ENCODE data around the gene MGST1. TPM values are rescaled to one million over a fixed set of nuclear protein-coding genes. Genes with fewer than 3 reads are reported as not detected.

The MGST1 gene
- not detected in 2 replicates for total RNA-seq (2014; rRNA removed; shearing (Covaris generic); ENCODE audit: low replicate concordance)

GRCh38 chr12:16347391-16348298 lies at the start of gene MGST1:
TSS of gene MGST1 (plus strand) at chr12:16347645. CDS start at chr12:16354253, 6,608 bp downstream.
- H3K4me1 ChIP-seq (ENCODE audit: low read length), result peaks cover 8% of the 10 kb centered on the region; the same call in 1 of the 2 replicates
- H2AFZ ChIP-seq (ENCODE audit: low read length), result no peak within 1 kb of the TSS
- no peaks in the 10 kb centered on the region for H3K79me2 ChIP-seq (ENCODE audit: low read length)
- H3K27me3 ChIP-seq (ENCODE audit: low read length), result no peaks in the 10 kb centered on the region
- no peaks in the 10 kb centered on the region for H3K36me3 ChIP-seq (ENCODE audit: insufficient read depth, low read length)
- H3K4me2 ChIP-seq (ENCODE audit: low read depth, low read length, poor library complexity, severe bottlenecking), result no peak within 1 kb of the TSS
- DNase-seq, result no peak
- no peaks in the 10 kb centered on the region for H3K9me3 ChIP-seq (ENCODE audit: low read length)
- H3K9me2 ChIP-seq (replicated peaks; ENCODE audit: insufficient read depth, low read length), result no peaks in the 10 kb centered on the region
- H3K4me3 ChIP-seq (ENCODE audit: low read length), result no peak within 1 kb of the TSS
- no peaks in the 10 kb centered on the region for H4K20me1 ChIP-seq (ENCODE audit: insufficient read depth, low read depth, low read length)
- no peak within 1 kb of the TSS for H3K9ac ChIP-seq (ENCODE audit: low read length)
- H3K27ac ChIP-seq (ENCODE audit: low read length), result no peak within 1 kb of the TSS

GRCh38 chr12:16299403-16299802 lies 48.0 kb upstream of the MGST1 start:
- DNase-seq, result no peak
- Histone ChIP-seq H3K4me2 (ENCODE audit: low read depth, low read length, poor library complexity, severe bottlenecking) (no peak overlapping the region), H2AFZ (ENCODE audit: low read length) (no peak overlapping the region), H3K9me3 (ENCODE audit: low read length) (no peaks in the 10 kb centered on the region), H3K4me1 (ENCODE audit: low read length) (no peaks in the 10 kb centered on the region), H4K20me1 (ENCODE audit: insufficient read depth, low read depth, low read length) (no peaks in the 10 kb centered on the region), H3K4me3 (ENCODE audit: low read length) (no peak overlapping the region), H3K9me2 (replicated peaks; ENCODE audit: insufficient read depth, low read length) (no peaks in the 10 kb centered on the region), H3K9ac (ENCODE audit: low read length) (no peak overlapping the region), H3K79me2 (ENCODE audit: low read length) (no peaks in the 10 kb centered on the region), H3K27me3 (ENCODE audit: low read length) (no peaks in the 10 kb centered on the region), H3K27ac (ENCODE audit: low read length) (no peak overlapping the region), H3K36me3 (ENCODE audit: insufficient read depth, low read length) (no peaks in the 10 kb centered on the region)

- H3K9me3 ChIP-seq (ENCODE audit: low read length), result no peaks in the 10 kb centered on the region
- H3K36me3 ChIP-seq (ENCODE audit: insufficient read depth, low read length), result no peaks in the 10 kb centered on the region
- no peak overlapping the region for H3K9ac ChIP-seq (ENCODE audit: low read length)
- no peak overlapping the region for H3K27ac ChIP-seq (ENCODE audit: low read length)
- H3K4me3 ChIP-seq (ENCODE audit: low read length), result no peak overlapping the region
- H3K27me3 ChIP-seq (ENCODE audit: low read length), result no peaks in the 10 kb centered on the region
- H2AFZ ChIP-seq (ENCODE audit: low read length), result no peak overlapping the region
- 0 out of 2 replicates have a peak, but pooled peaks cover under 1% of the 10 kb centered on the region for H3K9me2 ChIP-seq (replicated peaks; ENCODE audit: insufficient read depth, low read length)
- no peak overlapping the region for H3K4me2 ChIP-seq (ENCODE audit: low read depth, low read length, poor library complexity, severe bottlenecking)
- H3K79me2 ChIP-seq (ENCODE audit: low read length), result no peaks in the 10 kb centered on the region
- DNase-seq, result no peak
- no peaks in the 10 kb centered on the region for H4K20me1 ChIP-seq (ENCODE audit: insufficient read depth, low read depth, low read length)
- H3K4me1 ChIP-seq (ENCODE audit: low read length), result no peaks in the 10 kb centered on the region
Measured at GRCh38 chr12:16300122-16300521, 47.3 kb upstream of the MGST1 start.

GRCh38 chr12:16300736-16301135 lies 46.7 kb upstream of the MGST1 start:
- no peaks in the 10 kb centered on the region for H3K79me2 ChIP-seq (ENCODE audit: low read length)
- no peak overlapping the region for H3K9ac ChIP-seq (ENCODE audit: low read length)
- H3K27ac ChIP-seq (ENCODE audit: low read length), result no peak overlapping the region
- H2AFZ ChIP-seq (ENCODE audit: low read length), result no peak overlapping the region
- no peak overlapping the region for H3K4me2 ChIP-seq (ENCODE audit: low read depth, low read length, poor library complexity, severe bottlenecking)
- H3K4me1 ChIP-seq (ENCODE audit: low read length), result no peaks in the 10 kb centered on the region
- no peaks in the 10 kb centered on the region for H3K36me3 ChIP-seq (ENCODE audit: insufficient read depth, low read length)
- DNase-seq, result no peak
- H3K4me3 ChIP-seq (ENCODE audit: low read length), result no peak overlapping the region
- no peaks in the 10 kb centered on the region for H3K27me3 ChIP-seq (ENCODE audit: low read length)
- 0 out of 2 replicates have a peak, but pooled peaks cover 3% of the 10 kb centered on the region for H3K9me2 ChIP-seq (replicated peaks; ENCODE audit: insufficient read depth, low read length)
- no peaks in the 10 kb centered on the region for H3K9me3 ChIP-seq (ENCODE audit: low read length)
- no peaks in the 10 kb centered on the region for H4K20me1 ChIP-seq (ENCODE audit: insufficient read depth, low read depth, low read length)

- Histone ChIP-seq H3K27ac (ENCODE audit: low read length) (no peak overlapping the region), H3K4me1 (ENCODE audit: low read length) (no peaks in the 10 kb centered on the region), H3K9me2 (replicated peaks; ENCODE audit: insufficient read depth, low read length) (0 out of 2 replicates have a peak, but pooled peaks cover 3% of the 10 kb centered on the region), H3K4me3 (ENCODE audit: low read length) (no peak overlapping the region), H4K20me1 (ENCODE audit: insufficient read depth, low read depth, low read length) (no peaks in the 10 kb centered on the region), H3K9me3 (ENCODE audit: low read length) (peaks cover under 1% of the 10 kb centered on the region; the same call in 1 of the 2 replicates), H3K79me2 (ENCODE audit: low read length) (no peaks in the 10 kb centered on the region), H3K4me2 (ENCODE audit: low read depth, low read length, poor library complexity, severe bottlenecking) (no peak overlapping the region), H3K36me3 (ENCODE audit: insufficient read depth, low read length) (no peaks in the 10 kb centered on the region), H3K27me3 (ENCODE audit: low read length) (no peaks in the 10 kb centered on the region), H2AFZ (ENCODE audit: low read length) (no peak overlapping the region), H3K9ac (ENCODE audit: low read length) (no peak overlapping the region)
- no peak for DNase-seq
Measured at GRCh38 chr12:16303939-16304338, 43.5 kb upstream of the MGST1 start.

GRCh38 chr12:16307856-16308475 lies 39.5 kb upstream of the MGST1 start:
- Histone ChIP-seq H3K27me3 (ENCODE audit: low read length) (no peaks in the 10 kb centered on the region), H3K27ac (ENCODE audit: low read length) (no peak overlapping the region), H3K79me2 (ENCODE audit: low read length) (no peaks in the 10 kb centered on the region), H3K9me2 (replicated peaks; ENCODE audit: insufficient read depth, low read length) (0 out of 2 replicates have a peak, but pooled peaks cover 3% of the 10 kb centered on the region), H3K36me3 (ENCODE audit: insufficient read depth, low read length) (no peaks in the 10 kb centered on the region), H3K4me3 (ENCODE audit: low read length) (no peak overlapping the region), H3K9ac (ENCODE audit: low read length) (no peak overlapping the region), H3K9me3 (ENCODE audit: low read length) (peaks cover 5% of the 10 kb centered on the region; the same call in 1 of the 2 replicates), H3K4me1 (ENCODE audit: low read length) (no peaks in the 10 kb centered on the region), H4K20me1 (ENCODE audit: insufficient read depth, low read depth, low read length) (no peaks in the 10 kb centered on the region), H3K4me2 (ENCODE audit: low read depth, low read length, poor library complexity, severe bottlenecking) (no peak overlapping the region), H2AFZ (ENCODE audit: low read length) (no peak overlapping the region)
- DNase-seq, result no peak

GRCh38 chr12:16310934-16311333 lies 36.5 kb upstream of the MGST1 start:
- Histone ChIP-seq H3K9me2 (replicated peaks; ENCODE audit: insufficient read depth, low read length) (no peaks in the 10 kb centered on the region; the same call in 1 of the 2 replicates), H3K9ac (ENCODE audit: low read length) (no peak overlapping the region), H3K9me3 (ENCODE audit: low read length) (peaks cover 5% of the 10 kb centered on the region; the same call in 1 of the 2 replicates), H3K27me3 (ENCODE audit: low read length) (0 out of 2 replicates have a peak, but pooled peaks cover 2% of the 10 kb centered on the region), H4K20me1 (ENCODE audit: insufficient read depth, low read depth, low read length) (no peaks in the 10 kb centered on the region), H2AFZ (ENCODE audit: low read length) (no peak overlapping the region), H3K79me2 (ENCODE audit: low read length) (no peaks in the 10 kb centered on the region), H3K4me2 (ENCODE audit: low read depth, low read length, poor library complexity, severe bottlenecking) (no peak overlapping the region), H3K36me3 (ENCODE audit: insufficient read depth, low read length) (no peaks in the 10 kb centered on the region), H3K27ac (ENCODE audit: low read length) (no peak overlapping the region), H3K4me3 (ENCODE audit: low read length) (no peak overlapping the region), H3K4me1 (ENCODE audit: low read length) (no peaks in the 10 kb centered on the region)
- no peak for DNase-seq

GRCh38 chr12:16323010-16323409 lies 24.4 kb upstream of the MGST1 start:
- DNase-seq, result no peak

More at GRCh38 chr12:16323010-16323409, 24.4 kb upstream of the MGST1 start:
- Histone ChIP-seq H3K27me3 (ENCODE audit: low read length) (no peaks in the 10 kb centered on the region), H3K4me3 (ENCODE audit: low read length) (no peak overlapping the region), H2AFZ (ENCODE audit: low read length) (no peak overlapping the region), H3K27ac (ENCODE audit: low read length) (no peak overlapping the region), H3K9me2 (replicated peaks; ENCODE audit: insufficient read depth, low read length) (no peaks in the 10 kb centered on the region), H4K20me1 (ENCODE audit: insufficient read depth, low read depth, low read length) (no peaks in the 10 kb centered on the region), H3K9ac (ENCODE audit: low read length) (no peak overlapping the region), H3K36me3 (ENCODE audit: insufficient read depth, low read length) (no peaks in the 10 kb centered on the region), H3K9me3 (ENCODE audit: low read length) (no peaks in the 10 kb centered on the region), H3K79me2 (ENCODE audit: low read length) (no peaks in the 10 kb centered on the region), H3K4me1 (ENCODE audit: low read length) (no peaks in the 10 kb centered on the region), H3K4me2 (ENCODE audit: low read depth, low read length, poor library complexity, severe bottlenecking) (no peak overlapping the region)
